Measurements from ENCODE around the gene SDSL. TPM values are rescaled to one million over a fixed set of nuclear protein-coding genes. Genes with fewer than 3 reads are reported as not detected.

Gene SDSL
- total RNA-seq, 1 donor from 2014 or later: 2.4 TPM

Other genes with a start within 250 kb of the SDSL start
- 44.7 and 49.0 TPM in 2 replicates for gene DDX54, start 236.9 kb upstream of the SDSL start, total RNA-seq
- 25.0 and 28.3 TPM in 2 replicates for gene RITA1, start 236.7 kb upstream of the SDSL start, total RNA-seq
- 11.2 and 15.1 TPM in 2 replicates for gene TPCN1, start 200.9 kb upstream of the SDSL start, total RNA-seq
- 21.7 and 25.2 TPM in 2 replicates for gene SLC8B1, start 87.3 kb upstream of the SDSL start, total RNA-seq
- 31.7 and 43.9 TPM in 2 replicates for gene PLBD2, start 63.8 kb upstream of the SDSL start, total RNA-seq
- gene SDS, start 18.5 kb upstream of the SDSL start, total RNA-seq: not detected in 2 replicates
- 0.05 TPM in 1 of 2 replicates, not detected in the other for gene LHX5, start 49.5 kb downstream of the SDSL start, total RNA-seq